HEK293 (cell line): Measurements from ENCODE around the gene MTMR6.

Source experiments
- TRIM28 ChIP-seq: IDR thresholded peaks from 2 replicates; pipeline ENCODE4 v1.6.1; 2011; ENCODE audit warnings: low read length, control low read depth, borderline replicate concordance
- TF ChIP-seq, protein P1 (sequence below): fragments of 450-650 bp; formaldehyde crosslinking; IDR thresholded peaks from 2 replicates; pipeline ENCODE4 v1.5.1; 2016; ENCODE audit warnings: missing biosample characterization, missing genetic modification characterization

DNA sequence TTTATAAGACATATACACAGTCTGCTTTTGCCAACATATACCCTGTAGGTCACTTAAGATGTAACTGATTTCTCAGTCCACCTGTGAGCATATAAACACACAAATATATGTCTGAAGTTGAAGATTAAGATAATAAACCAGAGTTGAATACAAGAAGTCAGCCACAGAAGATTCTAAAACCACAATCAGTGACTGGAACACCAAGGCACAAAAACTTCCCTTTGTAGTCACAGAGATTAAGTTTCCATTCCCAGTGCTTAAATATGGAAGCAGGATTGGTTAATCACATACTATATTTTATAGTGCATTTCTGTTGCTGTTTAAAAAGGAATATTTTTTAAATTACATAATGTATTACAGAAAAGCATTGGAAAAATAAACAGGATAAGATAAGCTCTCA, 39.9 kb downstream of the MTMR6 start:
- TF ChIP-seq, protein P1, sequence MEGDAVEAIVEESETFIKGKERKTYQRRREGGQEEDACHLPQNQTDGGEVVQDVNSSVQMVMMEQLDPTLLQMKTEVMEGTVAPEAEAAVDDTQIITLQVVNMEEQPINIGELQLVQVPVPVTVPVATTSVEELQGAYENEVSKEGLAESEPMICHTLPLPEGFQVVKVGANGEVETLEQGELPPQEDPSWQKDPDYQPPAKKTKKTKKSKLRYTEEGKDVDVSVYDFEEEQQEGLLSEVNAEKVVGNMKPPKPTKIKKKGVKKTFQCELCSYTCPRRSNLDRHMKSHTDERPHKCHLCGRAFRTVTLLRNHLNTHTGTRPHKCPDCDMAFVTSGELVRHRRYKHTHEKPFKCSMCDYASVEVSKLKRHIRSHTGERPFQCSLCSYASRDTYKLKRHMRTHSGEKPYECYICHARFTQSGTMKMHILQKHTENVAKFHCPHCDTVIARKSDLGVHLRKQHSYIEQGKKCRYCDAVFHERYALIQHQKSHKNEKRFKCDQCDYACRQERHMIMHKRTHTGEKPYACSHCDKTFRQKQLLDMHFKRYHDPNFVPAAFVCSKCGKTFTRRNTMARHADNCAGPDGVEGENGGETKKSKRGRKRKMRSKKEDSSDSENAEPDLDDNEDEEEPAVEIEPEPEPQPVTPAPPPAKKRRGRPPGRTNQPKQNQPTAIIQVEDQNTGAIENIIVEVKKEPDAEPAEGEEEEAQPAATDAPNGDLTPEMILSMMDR (tag by site-specific recombination): no peak
- TF ChIP-seq TRIM28: no peak
